Measurements from ENCODE around the gene MDN1. TPM values are rescaled to one million over a fixed set of nuclear protein-coding genes. Genes with fewer than 3 reads are reported as not detected.
A peak's percentile ranks its signal among the peaks of the same experiment; 100 is the strongest.

Gene MDN1
- total RNA-seq, 4 donors from 2014 or later: 13.5 to 22.0 (median 17.0) TPM

DNA sequence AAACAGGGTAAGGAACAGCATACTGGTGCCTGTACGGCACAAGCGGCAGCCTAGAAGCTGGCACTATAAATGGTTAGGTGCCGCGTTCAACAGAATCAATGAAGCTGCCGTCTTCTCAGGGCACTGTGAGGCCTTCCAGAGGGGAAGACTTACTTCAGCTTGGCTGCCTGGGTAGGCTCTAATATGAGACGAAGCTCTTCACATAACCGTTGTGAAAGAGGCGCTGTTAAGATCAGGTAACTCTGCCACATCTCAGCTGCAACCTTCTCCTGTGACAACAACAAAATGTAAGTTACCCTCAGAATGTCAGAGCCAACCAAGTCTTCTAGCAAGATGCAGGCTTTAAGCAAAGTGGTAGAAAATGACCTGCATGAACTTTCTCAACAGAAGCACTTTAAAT, 169.0 kb downstream of the MDN1 start:
- in situ Hi-C loops (cut with MboI; ENCODE audit: low sequenced_read_pairs in 4 of 4) (no loop called here), intact Hi-C loops (cut with DNase I; ENCODE audit: low total_unique reads) (no loop called here)
- peaks cover 5 to 74% of the 10 kb centered on the region in 2 donors for H3K36me3 ChIP-seq
- H3K9me3 ChIP-seq: no peaks in the 10 kb centered on the region
- no peaks in the 10 kb centered on the region for H3K27me3 ChIP-seq
- ATAC-seq: peak; percentile 51 to 89
- H3K27ac ChIP-seq: peak overlapping the region; percentile 22 to 62 (median 51)
- DNase-seq: no peak
- H3K4me1 ChIP-seq: no peaks in the 10 kb centered on the region
- no peak overlapping the region for H3K4me3 ChIP-seq
- TF ChIP-seq, protein P1, sequence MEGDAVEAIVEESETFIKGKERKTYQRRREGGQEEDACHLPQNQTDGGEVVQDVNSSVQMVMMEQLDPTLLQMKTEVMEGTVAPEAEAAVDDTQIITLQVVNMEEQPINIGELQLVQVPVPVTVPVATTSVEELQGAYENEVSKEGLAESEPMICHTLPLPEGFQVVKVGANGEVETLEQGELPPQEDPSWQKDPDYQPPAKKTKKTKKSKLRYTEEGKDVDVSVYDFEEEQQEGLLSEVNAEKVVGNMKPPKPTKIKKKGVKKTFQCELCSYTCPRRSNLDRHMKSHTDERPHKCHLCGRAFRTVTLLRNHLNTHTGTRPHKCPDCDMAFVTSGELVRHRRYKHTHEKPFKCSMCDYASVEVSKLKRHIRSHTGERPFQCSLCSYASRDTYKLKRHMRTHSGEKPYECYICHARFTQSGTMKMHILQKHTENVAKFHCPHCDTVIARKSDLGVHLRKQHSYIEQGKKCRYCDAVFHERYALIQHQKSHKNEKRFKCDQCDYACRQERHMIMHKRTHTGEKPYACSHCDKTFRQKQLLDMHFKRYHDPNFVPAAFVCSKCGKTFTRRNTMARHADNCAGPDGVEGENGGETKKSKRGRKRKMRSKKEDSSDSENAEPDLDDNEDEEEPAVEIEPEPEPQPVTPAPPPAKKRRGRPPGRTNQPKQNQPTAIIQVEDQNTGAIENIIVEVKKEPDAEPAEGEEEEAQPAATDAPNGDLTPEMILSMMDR (IDR thresholded peaks at IDR 0.05 in 4 of 5, conservative IDR thresholded peaks at IDR 0.05 in 1 of 5): no peak
- no peak for TF ChIP-seq POLR2A (IDR thresholded peaks at IDR 0.05)

DNA sequence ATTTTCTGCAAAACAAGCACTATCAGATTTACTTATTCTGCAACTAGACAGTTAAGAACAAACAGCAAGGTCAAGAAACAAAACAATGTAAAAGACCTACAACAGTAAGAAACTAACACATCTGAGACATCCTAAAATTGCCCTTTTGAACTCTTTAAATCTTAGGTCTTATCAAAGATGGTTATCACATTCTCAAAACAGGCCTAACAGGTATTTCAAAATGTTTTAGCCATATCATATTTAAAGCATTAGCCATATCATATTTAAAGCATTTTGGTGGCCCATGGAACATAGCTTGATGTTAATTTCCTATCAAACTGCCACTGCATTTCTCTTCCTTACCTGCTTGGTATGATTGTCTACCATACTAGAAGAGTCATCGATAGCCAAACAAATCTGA, 169.9 kb downstream of the MDN1 start:
- H3K9me3 ChIP-seq: no peaks in the 10 kb centered on the region
- intact Hi-C loops (cut with DNase I; ENCODE audit: low total_unique reads): no loop called here
- H3K27me3 ChIP-seq: no peaks in the 10 kb centered on the region
- in situ Hi-C loops (cut with MboI; ENCODE audit: low sequenced_read_pairs in 4 of 4): loop anchor here in 3 of 4 donors (25.0 kb wide), 2 partner anchors 662 to 687 kb away; partner anchors contain the start of gene RNGTT (in 2 of the 3)
- no peak for ATAC-seq
- H3K27ac ChIP-seq: peak overlapping the region in 2 of 4 donors; percentile 58 to 62
- H3K4me1 ChIP-seq: no peaks in the 10 kb centered on the region
- DNase-seq: no peak
- H3K4me3 ChIP-seq: no peak overlapping the region
- TF ChIP-seq, protein P1 (IDR thresholded peaks at IDR 0.05 in 4 of 5, conservative IDR thresholded peaks at IDR 0.05 in 1 of 5): no peak
- TF ChIP-seq POLR2A (IDR thresholded peaks at IDR 0.05): no peak
- peaks cover 3 to 74% of the 10 kb centered on the region in 2 donors for H3K36me3 ChIP-seq

DNA sequence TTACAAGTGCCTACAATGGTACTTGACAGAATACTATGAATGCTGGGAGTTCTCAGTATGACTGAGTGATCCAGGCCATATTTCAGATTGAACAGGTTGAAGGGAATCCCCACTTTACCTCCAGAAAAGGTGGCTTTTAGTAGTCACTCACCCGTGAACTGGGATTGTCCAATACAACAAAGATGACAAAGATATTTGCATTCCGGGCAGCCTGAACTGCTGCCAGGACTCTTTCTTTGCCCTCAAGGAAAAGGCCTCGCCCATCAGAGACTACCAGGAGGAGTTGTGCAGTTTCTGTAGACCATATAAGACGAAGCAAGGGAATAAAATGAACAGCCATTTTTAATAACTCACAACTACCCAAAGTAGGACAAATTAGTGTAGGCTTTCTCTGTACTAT, 174.7 kb downstream of the MDN1 start:
- DNase-seq: no peak
- in situ Hi-C loops (cut with MboI; ENCODE audit: low sequenced_read_pairs in 4 of 4): loop anchor here in 3 of 4 donors (25.0 kb wide), 2 partner anchors 658 to 683 kb away; partner anchors contain the start of gene RNGTT (in 2 of the 3)
- peak overlapping the region in 1 of 4 donors; percentile 55 for H3K27ac ChIP-seq
- peaks cover 0 to 40% of the 10 kb centered on the region in 2 donors for H3K36me3 ChIP-seq
- intact Hi-C loops (cut with DNase I; ENCODE audit: low total_unique reads): no loop called here
- peaks cover 4 to 13% of the 10 kb centered on the region in 2 donors for H3K4me1 ChIP-seq
- TF ChIP-seq POLR2A (IDR thresholded peaks at IDR 0.05): no peak
- TF ChIP-seq, protein P1 (IDR thresholded peaks at IDR 0.05 in 4 of 5, conservative IDR thresholded peaks at IDR 0.05 in 1 of 5): no peak
- no peak for ATAC-seq
- H3K27me3 ChIP-seq: no peaks in the 10 kb centered on the region
- no peaks in the 10 kb centered on the region for H3K9me3 ChIP-seq
- no peak overlapping the region for H3K4me3 ChIP-seq

DNA sequence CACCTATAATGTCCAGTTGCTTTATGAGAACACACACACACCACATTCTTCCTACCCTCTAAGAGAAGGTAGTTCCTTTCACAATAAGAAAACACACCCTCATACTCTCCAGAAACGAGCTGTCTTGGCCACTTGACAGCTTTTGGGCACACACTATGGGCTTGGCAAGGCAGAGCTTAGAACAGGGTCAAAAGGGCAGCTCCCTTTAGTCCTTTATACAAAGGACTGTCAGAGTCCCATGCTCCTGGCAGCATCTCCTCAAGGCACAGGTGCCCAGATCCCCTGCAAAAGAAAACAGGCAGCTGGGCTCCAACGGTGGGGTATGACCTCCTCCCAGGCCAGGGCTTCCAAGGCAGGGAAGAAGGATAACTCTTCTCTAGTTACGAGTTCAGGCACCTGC, 176.2 kb downstream of the MDN1 start:
- ATAC-seq (peak; percentile 27 to 65), DNase-seq (peak; percentile 22 to 77)
- TF ChIP-seq, protein P1 (IDR thresholded peaks at IDR 0.05 in 4 of 5, conservative IDR thresholded peaks at IDR 0.05 in 1 of 5): no peak
- no peak for TF ChIP-seq POLR2A (IDR thresholded peaks at IDR 0.05)
- H3K27me3 ChIP-seq: no peaks in the 10 kb centered on the region
- peaks cover 0 to 33% of the 10 kb centered on the region in 2 donors for H3K36me3 ChIP-seq
- H3K4me1 ChIP-seq: peaks cover 8 to 13% of the 10 kb centered on the region in 2 donors
- H3K27ac ChIP-seq: peak overlapping the region; percentile 29 to 66 (median 53)
- in situ Hi-C loops (cut with MboI; ENCODE audit: low sequenced_read_pairs in 4 of 4) (loop anchor here in 3 of 4 donors (25.0 kb wide), 2 partner anchors 656 to 681 kb away; partner anchors contain the start of gene RNGTT (in 2 of the 3)), intact Hi-C loops (cut with DNase I; ENCODE audit: low total_unique reads) (no loop called here)
- no peak overlapping the region for H3K4me3 ChIP-seq
- H3K9me3 ChIP-seq: no peaks in the 10 kb centered on the region

Measured in gastrocnemius medialis (tissue), 4 donors.